Adipose tissue (tissue), 3 donors: Measurements from ENCODE around the gene EHD2. TPM values are rescaled to one million over a fixed set of nuclear protein-coding genes. Genes with fewer than 3 reads are reported as not detected.
"Not testable (repeated sequence)": the region's sequence is repeated elsewhere in the genome, so short reads cannot be mapped to it uniquely, and the experiment has no call there.

Source experiments
- H3K27ac ChIP-seq: one replicate; pipeline ENCODE4 v1.5.1; 2013; ENCODE audit warnings: low read depth, low read length
- WGBS, 3 donors: extraction: QIAGEN DNeasy Blood & Tissue Kit; methylation state at CpG; one replicate each; pipeline ENCODE4 v1.1.7; 2013; 5-methylcytosine and 5-hydroxymethylcytosine counted together
- polyA plus RNA-seq, 3 donors: library from polyadenylated mRNA; stranded (reverse); fragments of 200-250 nt; gene quantifications; one replicate each; pipeline ENCODE4 v1.2.3, GENCODE V29; 2013
- donor health status: healthy with polysubstance abuse.
- donor health status: Bipolar disorder and iron deficiency.
- donor health status: healthy.

The EHD2 gene
- polyA plus RNA-seq, 3 donors: 32.7 to 202 (median 129) TPM

- 61 to 84% (median 76%) methylated on average over 14 of the region's 14 CpGs for WGBS, 3 donors
- no peak overlapping the region for H3K27ac ChIP-seq
Observed at GRCh38 chr19:47757617-47758442, 44.6 kb downstream of the EHD2 start.

GRCh38 chr19:47758443-47758804 is 45.2 kb downstream of the EHD2 start:
- H3K27ac ChIP-seq: no peak overlapping the region
- 86 to 93% (median 89%) methylated on average over 5 of the region's 5 CpGs for WGBS, 3 donors

DNA sequence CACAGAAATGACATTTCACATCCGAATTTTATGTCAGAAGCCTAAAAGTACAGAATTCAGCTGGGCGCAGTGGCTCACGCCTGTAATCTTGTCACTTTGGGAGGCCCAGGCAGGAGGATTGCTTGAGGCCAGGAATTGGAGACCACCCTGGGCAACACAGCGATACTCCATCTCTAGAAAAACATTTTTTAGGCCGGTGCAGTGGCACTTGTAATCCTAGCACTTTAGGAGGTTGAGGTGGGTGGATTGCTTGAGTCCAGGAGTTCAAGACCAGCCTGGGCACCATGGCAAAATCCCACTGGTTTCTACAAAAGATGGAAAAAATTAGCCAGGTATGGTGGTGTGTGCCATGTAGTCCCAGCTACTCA is 47.4 kb downstream of the EHD2 start:
- WGBS, 3 donors: 72 to 89% (median 75%) methylated on average over 5 of the region's 5 CpGs
- H3K27ac ChIP-seq: no peak overlapping the region

GRCh38 chr19:47761566-47761965 is 48.3 kb downstream of the EHD2 start:
- WGBS, 3 donors: 63 to 85% (median 67%) methylated on average over 5 of the region's 5 CpGs
- no peak overlapping the region for H3K27ac ChIP-seq

DNA sequence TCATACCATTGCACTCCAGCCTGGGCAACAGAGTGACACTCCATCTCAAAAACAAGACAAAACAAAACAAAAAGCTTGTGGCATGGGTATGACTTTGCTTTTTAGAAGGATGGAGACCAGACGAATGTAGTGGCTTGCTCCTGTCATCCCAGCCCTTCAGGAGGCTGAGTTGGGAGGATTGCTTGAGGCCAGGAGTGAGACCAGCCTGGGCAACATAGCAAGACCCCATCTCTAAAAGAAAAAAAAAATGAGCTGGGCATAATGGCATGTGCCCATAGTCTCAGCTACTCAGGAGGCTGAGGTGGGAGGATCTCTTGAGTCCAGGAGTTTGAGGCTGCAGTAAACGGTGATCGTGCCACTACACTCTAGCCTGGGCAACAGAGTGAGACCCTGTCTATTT is 48.9 kb downstream of the EHD2 start:
- H3K27ac ChIP-seq: no peak overlapping the region
- WGBS, 3 donors: 47 to 75% (median 50%) methylated on average over 3 of the region's 3 CpGs

GRCh38 chr19:47762615-47763308 is 49.5 kb downstream of the EHD2 start:
- WGBS, 3 donors: 55 to 68% (median 60%) methylated on average over 18 of the region's 18 CpGs
- H3K27ac ChIP-seq: no peak overlapping the region

- WGBS, 3 donors: 88 to 92% (median 89%) methylated on average over 3 of the region's 3 CpGs
- H3K27ac ChIP-seq: not testable (repeated sequence)
Observed at GRCh38 chr19:47764705-47765104, 51.5 kb downstream of the EHD2 start.

- no peak overlapping the region for H3K27ac ChIP-seq
- WGBS, 3 donors: 31 to 40% (median 35%) methylated on average over 18 to 19 of the region's 19 CpGs
Observed at GRCh38 chr19:47765523-47766358, 52.5 kb downstream of the EHD2 start.

DNA sequence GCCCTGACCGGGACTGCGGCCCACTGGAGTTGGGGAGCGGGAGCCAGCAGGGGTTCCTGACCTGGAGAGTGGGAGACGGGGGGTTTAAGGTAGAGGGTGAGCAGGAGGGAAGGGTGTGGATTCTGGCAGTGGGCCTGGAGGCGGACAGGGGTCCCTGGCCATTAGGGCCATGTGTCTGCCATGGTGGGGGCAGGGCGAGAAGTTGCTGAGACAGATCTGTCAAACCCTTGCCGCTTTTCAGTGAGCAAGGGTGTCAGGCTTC is 53.1 kb downstream of the EHD2 start:
- 67 to 88% (median 82%) methylated on average over 7 of the region's 7 CpGs for WGBS, 3 donors
- no peak overlapping the region for H3K27ac ChIP-seq

DNA sequence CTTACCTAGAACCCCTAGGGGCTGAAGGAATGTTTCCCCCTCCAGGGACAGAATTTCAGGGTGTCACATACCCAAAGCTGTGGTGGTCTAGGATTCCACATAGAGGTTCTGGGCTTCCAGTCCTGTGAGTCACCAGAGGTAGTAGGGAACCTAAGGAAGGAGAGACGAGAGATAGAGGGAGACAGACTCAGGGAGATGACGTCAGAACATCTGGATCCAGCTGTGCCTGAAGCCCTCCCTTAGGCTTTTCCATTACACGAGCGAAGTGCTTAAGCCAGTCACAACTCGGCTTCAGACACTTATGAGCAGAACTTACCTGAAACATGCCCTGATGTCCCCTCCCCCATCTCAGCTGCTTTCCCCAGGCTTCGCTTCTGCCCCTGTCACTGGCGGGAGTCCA is 53.4 kb downstream of the EHD2 start:
- no peak overlapping the region for H3K27ac ChIP-seq
- 85 to 93% (median 92%) methylated on average over 7 of the region's 7 CpGs for WGBS, 3 donors

DNA sequence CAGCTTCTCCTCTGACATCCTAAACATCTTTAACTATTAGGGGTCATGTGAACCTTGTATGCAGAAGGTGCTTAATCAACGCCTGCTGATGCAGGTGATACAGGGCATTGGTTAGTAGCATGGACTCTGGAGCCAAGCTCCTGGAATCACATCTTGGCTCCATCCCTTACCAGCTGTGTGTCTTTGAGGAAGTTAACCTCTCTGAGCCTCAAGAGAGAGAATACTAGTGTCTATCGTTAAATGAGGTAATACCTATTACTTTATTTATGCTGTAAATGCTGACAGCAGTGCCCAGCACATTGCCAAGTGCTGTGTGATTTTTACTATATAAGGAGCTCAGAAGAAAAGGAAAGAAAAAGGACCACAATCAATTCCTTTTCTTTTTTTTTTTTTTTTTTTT is 54.1 kb downstream of the EHD2 start:
- H3K27ac ChIP-seq: no peak overlapping the region
- 38 to 75% (median 39%) methylated on average over 2 of the region's 2 CpGs for WGBS, 3 donors

DNA sequence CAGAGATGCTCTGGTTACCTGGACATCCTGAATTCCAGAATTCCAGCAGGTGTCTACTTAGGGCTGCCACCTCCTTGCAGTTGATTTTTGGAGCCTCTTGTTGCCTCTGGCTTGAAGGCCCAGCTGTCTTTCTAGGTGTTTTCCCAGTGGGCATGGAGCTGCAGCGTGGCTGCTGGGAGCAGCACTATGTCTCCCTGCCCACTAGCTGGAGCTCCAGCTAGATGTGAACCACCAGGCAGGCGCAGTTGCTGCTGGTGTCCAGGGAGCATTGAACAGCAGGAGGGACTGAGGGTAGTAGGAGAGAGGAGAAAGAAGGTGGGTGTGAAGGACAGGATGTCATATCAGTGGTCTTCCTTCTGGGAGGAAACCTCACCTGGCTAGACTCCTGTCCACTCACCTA is 55.4 kb downstream of the EHD2 start:
- no peak overlapping the region for H3K27ac ChIP-seq
- 85 to 94% (median 86%) methylated on average over 2 of the region's 2 CpGs for WGBS, 3 donors

DNA sequence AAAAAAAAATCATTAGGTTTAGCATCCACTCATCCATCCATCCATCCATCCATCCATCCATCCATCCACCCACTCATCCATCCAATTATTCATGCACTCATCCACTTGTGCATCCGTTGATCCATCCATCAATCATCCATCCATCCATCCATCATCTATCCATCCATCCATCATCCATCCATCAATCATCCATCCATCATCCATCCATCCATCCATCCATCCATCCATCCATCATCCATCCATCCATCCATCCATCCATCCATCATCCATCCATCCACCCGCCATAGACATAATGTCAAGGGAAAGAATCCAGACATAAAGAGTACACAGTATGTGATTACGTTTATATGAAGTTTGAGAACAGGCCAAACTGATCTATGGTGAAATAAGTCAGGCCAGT is 56.3 kb downstream of the EHD2 start:
- 75 to 94% (median 87%) methylated on average over 3 of the region's 3 CpGs for WGBS, 3 donors
- no peak overlapping the region for H3K27ac ChIP-seq

- 84 to 89% (median 86%) methylated on average over 6 of the region's 6 CpGs for WGBS, 3 donors
- not testable (repeated sequence) for H3K27ac ChIP-seq
Observed at GRCh38 chr19:47771291-47771690, 58.1 kb downstream of the EHD2 start.

DNA sequence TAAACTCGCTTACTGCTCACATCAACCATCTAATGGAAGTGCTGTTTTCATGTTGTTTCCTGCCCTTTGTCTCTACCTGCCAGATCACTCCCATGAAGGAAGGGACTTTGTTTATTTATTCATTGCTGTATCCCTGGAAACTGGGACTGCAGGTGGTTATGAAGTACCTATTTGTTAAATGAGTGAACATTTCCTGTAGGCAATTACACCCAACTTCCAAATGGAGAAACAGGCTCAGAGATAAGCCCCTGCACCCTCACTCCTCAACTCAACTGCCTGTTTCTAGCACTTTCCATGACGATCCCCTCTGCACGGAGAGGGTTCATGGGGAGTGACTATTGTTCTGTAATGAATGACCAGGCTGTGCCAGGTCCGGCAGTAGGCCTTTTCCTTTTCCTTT is 63.3 kb downstream of the EHD2 start:
- 60 to 85% (median 61%) methylated on average over 4 of the region's 4 CpGs for WGBS, 3 donors
- H3K27ac ChIP-seq: no peak overlapping the region

DNA sequence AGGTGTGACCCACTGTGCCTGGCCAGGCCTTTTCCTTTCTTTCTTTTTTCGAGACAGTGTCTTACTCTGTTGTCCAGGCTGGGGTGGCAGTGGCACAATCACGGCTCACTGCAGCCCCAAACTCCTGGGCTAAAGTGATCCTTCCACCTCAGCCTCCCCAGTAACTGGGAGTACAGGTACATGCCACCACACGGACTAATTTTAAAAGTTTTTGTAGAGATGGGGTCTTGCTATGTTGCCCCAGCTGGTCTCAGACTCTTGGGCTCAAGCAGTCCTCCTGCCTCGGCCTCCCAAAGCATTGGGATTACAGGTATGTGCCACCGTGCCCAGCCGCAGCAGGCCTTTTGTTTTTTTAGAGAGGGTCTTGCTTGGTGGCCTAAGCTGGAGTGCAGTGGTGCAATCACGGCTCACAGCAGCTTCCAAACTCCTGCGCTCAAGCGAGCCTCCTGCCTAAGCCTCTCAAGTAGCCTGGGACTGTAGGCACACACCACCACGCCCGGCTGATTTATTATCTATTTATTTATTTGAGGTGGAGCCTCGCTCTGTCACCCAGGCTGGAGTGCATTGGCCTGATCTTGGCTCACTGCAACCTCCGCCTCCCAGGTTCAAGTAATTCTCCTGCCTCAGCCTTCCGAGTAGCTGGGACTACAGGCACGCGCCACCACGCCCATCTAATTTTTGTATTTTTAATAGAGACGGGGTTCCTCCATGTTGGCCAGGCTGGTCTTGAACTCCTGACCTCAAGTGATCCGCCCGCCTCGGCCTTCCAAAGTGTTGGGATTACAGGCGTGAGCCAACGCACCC is 64.2 kb downstream of the EHD2 start:
- H3K27ac ChIP-seq: not testable (repeated sequence)
- WGBS, 3 donors: 59 to 77% (median 64%) methylated on average over 23 of the region's 23 CpGs

- 1% methylated on average over 54 to 65 of the region's 65 CpGs for WGBS, 3 donors
- H3K27ac ChIP-seq: peak within 1 kb of the TSS; percentile 92
Observed at GRCh38 chr19:47778049-47778953, 65.1 kb downstream of the EHD2 start, which contains the start of gene SELENOW. Gene SELENOW (plus strand): TSS chr19:47778703. CDS start chr19:47778786, 83 bp downstream.

GRCh38 chr19:47778954-47779351 is 65.7 kb downstream of the EHD2 start:
- H3K27ac ChIP-seq: peak overlapping the region; percentile 39
- 0 to 1% (median 0%) methylated on average over 20 of the region's 20 CpGs for WGBS, 3 donors
